Spleen (tissue), 11 donors: ENCODE measurements around the gene PEDS1. TPM values are rescaled to one million over a fixed set of nuclear protein-coding genes. Genes with fewer than 3 reads are reported as not detected.

ENCODE experiments used
- DNase-seq: peaks from one replicate; pipeline ENCODE4 v3.0.0-alpha.2; 2020
- H3K27ac ChIP-seq, 8 donors: fragments of 200-600 bp; sonication (generic) in 7 of 8; 1 replicate in 4 of 8; 2 replicates in 4 of 8; pipeline versions ENCODE4 v1.5.0 to v1.8.0; 2016 to 2021; ENCODE audit warnings: inconsistent platforms in 4 of 8, mild to moderate bottlenecking in 4 of 8, moderate library complexity in 1 of 8
- H3K27me3 ChIP-seq, 7 donors: fragments of 200-600 bp; sonication (generic) in 6 of 7; replicated peaks in 1 of 7; 1 replicate in 4 of 7; 2 replicates in 3 of 7; pipeline versions ENCODE4 v1.5.0 to v1.8.0; 2016 to 2021; ENCODE audit warnings: inconsistent platforms in 3 of 7, mild to moderate bottlenecking in 1 of 7
- H3K36me3 ChIP-seq, 6 donors: fragments of 200-600 bp; sonication (generic) in 5 of 6; 1 replicate in 4 of 6; 2 replicates in 2 of 6; pipeline versions ENCODE4 v1.5.0 to v1.8.0; 2016 to 2021; ENCODE audit warnings: inconsistent platforms in 2 of 6
- H3K4me1 ChIP-seq, 6 donors: fragments of 200-600 bp; sonication (generic) in 5 of 6; 1 replicate in 3 of 6; 2 replicates in 3 of 6; pipeline versions ENCODE4 v1.5.0 to v1.8.0; 2016 to 2021; ENCODE audit warnings: inconsistent platforms in 3 of 6
- H3K4me3 ChIP-seq, 8 donors: fragments of 200-600 bp; sonication (generic) in 7 of 8; 1 replicate in 4 of 8; 2 replicates in 4 of 8; pipeline versions ENCODE4 v1.5.0 to v1.8.0; 2016 to 2021; ENCODE audit warnings: inconsistent platforms in 4 of 8, mild to moderate bottlenecking in 4 of 8, moderate library complexity in 2 of 8
- H3K9me3 ChIP-seq, 8 donors: fragments of 200-600 bp; sonication (generic) in 7 of 8; 1 replicate in 4 of 8; 2 replicates in 4 of 8; pipeline versions ENCODE4 v1.5.0 to v1.8.0; 2016 to 2021; ENCODE audit warnings: inconsistent platforms in 4 of 8
- POLR2A ChIP-seq, 3 donors: fragments of 450-650 bp; IDR thresholded peaks; one replicate each; pipeline ENCODE4 v1.5.1; 2017; ENCODE audit warnings: antibody characterized with exemption in 3 of 3, mild to moderate bottlenecking in 1 of 3
- POLR2AphosphoS5 ChIP-seq, 3 donors: sonication (generic); formaldehyde crosslinking; IDR thresholded peaks; one replicate each; pipeline ENCODE4 v1.5.1; 2017; ENCODE audit warnings: antibody characterized with exemption in 3 of 3
- WGBS, 5 donors: extraction: QIAGEN DNeasy Blood & Tissue Kit in 3 of 5; methylation state at CpG; one replicate each; pipeline versions ENCODE4 v1.1.5 to v1.1.7; 2013 to 2018; 5-methylcytosine and 5-hydroxymethylcytosine counted together
- intact Hi-C: fragments of 100-400 bp; cut with DNase I; formaldehyde crosslinking; loops from one replicate; pipeline ENCODE4 v1.15.0; 2023; ENCODE audit warnings: low total_unique reads
- polyA plus RNA-seq, 3 donors: library from polyadenylated mRNA; stranded (reverse); fragments of 200-250 nt; gene quantifications; one replicate each; pipeline ENCODE4 v1.2.1, GENCODE V29; 2013
- total RNA-seq, 7 donors: library from RNA; depleted of rRNA in 3 of 7; stranded (reverse); fragments of >200 nt in 3 of 7; fragmentation: NEBNext Ultra II Directional in 4 of 7; extraction: Animal tissue kit (Norgen Biotek cat#: 25700) in 4 of 7; gene quantifications; one replicate each; pipeline versions ENCODE4 v1.1.0 to v1.2.1, GENCODE V29; 2016 to 2021
- TF ChIP-seq, protein P1 (sequence below), 11 experiments: fragments of 200-600 bp in 7 of 11; fragments of 450-650 bp in 4 of 11; sonication (generic) in 4 of 11; IDR thresholded peaks in 8 of 11; conservative IDR thresholded peaks in 3 of 11; 1 replicate in 7 of 11; 2 replicates in 4 of 11; pipeline versions ENCODE4 v1.4.0 to v1.8.0; 2016 to 2021; ENCODE audit warnings: antibody characterized with exemption in 11 of 11, inconsistent platforms in 4 of 11, mild to moderate bottlenecking in 1 of 11
- donor health status: healthy with polysubstance abuse.
- donor health status: DM: no; HTN: no; CAD: no; lungs with moderate emphysema.
- donor health status: DM: no; HTN: no; CAD: no.
- donor health status: Bipolar disorder and iron deficiency.
- donor health status: healthy.
- donor health status: DM: no; HTN: no; CAD: no.
- donor health status: DM: yes; HTN: yes; CAD: no.

PEDS1 gene
- total and polyA plus RNA-seq, 10 donors, result 9.6 to 24.8 (median 15.7) TPM

DNA sequence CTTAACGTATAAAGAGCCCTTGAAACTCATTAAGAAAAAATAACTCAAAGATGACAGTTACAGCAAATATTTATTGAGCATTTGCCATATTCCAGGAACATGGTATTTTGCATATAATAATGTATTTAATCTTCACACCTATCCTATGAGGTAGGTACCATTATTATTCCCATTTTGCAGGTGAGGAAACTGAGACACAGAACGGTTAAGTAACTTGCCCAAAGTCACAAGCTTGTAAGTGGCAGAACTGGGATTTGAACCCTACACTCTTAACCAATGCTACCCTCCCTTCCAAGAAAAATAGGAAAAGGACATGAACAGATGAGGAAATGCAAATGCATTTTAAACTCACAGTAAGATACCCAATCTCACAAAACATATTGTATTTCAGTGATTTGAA lies 35.3 kb downstream of the PEDS1 start:
- H3K9me3 ChIP-seq, result no peaks in the 10 kb centered on the region
- TF ChIP-seq POLR2AphosphoS5 (IDR thresholded peaks at IDR 0.05) (no peak), POLR2A (IDR thresholded peaks at IDR 0.05) (no peak)
- TF ChIP-seq, protein P1, sequence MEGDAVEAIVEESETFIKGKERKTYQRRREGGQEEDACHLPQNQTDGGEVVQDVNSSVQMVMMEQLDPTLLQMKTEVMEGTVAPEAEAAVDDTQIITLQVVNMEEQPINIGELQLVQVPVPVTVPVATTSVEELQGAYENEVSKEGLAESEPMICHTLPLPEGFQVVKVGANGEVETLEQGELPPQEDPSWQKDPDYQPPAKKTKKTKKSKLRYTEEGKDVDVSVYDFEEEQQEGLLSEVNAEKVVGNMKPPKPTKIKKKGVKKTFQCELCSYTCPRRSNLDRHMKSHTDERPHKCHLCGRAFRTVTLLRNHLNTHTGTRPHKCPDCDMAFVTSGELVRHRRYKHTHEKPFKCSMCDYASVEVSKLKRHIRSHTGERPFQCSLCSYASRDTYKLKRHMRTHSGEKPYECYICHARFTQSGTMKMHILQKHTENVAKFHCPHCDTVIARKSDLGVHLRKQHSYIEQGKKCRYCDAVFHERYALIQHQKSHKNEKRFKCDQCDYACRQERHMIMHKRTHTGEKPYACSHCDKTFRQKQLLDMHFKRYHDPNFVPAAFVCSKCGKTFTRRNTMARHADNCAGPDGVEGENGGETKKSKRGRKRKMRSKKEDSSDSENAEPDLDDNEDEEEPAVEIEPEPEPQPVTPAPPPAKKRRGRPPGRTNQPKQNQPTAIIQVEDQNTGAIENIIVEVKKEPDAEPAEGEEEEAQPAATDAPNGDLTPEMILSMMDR (IDR thresholded peaks at IDR 0.05 in 8 of 11, conservative IDR thresholded peaks at IDR 0.05 in 3 of 11), result no peak
- 70 to 84% (median 74%) methylated on average over 2 of the region's 2 CpGs for WGBS, 5 donors
- H3K4me1 ChIP-seq, result peaks cover 18 to 56% (median 35%) of the 10 kb centered on the region in 6 donors
- peaks cover 0 to 12% (median 0%) of the 10 kb centered on the region in 6 donors for H3K36me3 ChIP-seq
- H3K27me3 ChIP-seq, result no peaks in the 10 kb centered on the region
- H3K4me3 ChIP-seq, result no peak overlapping the region
- no peak overlapping the region for H3K27ac ChIP-seq
- intact Hi-C loops, result no loop called here
- no peak for DNase-seq

DNA sequence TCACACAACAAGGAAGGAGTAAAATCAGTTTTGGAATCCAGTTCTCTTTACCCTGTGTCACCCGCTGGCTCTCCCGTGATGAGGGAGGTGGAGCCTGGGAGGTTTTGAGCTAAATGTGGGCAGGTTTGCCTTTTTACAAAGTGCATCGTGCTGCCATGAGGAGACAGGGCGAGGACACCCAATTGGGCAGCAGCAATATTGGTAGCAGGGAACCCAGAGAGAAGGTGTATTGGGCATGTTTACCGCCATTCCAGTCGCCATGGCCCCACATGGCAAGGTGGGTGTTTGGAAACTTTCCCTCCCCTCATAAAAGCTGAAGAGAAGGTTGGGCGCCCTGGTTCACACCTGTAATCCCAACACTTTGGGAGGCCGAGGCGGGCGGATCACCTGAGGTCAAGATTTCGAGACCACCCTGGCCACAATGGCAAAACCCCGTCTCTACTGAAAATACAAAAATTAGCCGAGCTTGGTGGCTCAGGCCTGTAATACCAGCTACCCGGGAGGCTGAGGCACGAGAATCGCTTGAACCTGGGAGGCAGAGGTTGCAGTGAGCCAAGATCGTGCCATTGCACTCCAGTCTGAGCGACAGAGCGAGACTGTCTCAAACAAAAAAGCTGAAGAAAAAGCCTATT lies 37.0 kb downstream of the PEDS1 start:
- Histone ChIP-seq H3K9me3 (no peaks in the 10 kb centered on the region), H3K4me3 (peak overlapping the region in 6 of 8 donors; percentile 43 to 78 (median 51)), H3K36me3 (no peaks in the 10 kb centered on the region), H3K27ac (peak overlapping the region; percentile 58 to 92 (median 76)), H3K27me3 (no peaks in the 10 kb centered on the region), H3K4me1 (peaks cover 27 to 67% (median 44%) of the 10 kb centered on the region in 6 donors)
- 85 to 92% (median 89%) methylated on average over 19 of the region's 19 CpGs for WGBS, 5 donors
- TF ChIP-seq, protein P1 (IDR thresholded peaks at IDR 0.05 in 8 of 11, conservative IDR thresholded peaks at IDR 0.05 in 3 of 11), result no peak
- TF ChIP-seq POLR2AphosphoS5 (IDR thresholded peaks at IDR 0.05) (no peak), POLR2A (IDR thresholded peaks at IDR 0.05) (no peak)
- intact Hi-C loops, result no loop called here
- DNase-seq, result no peak

DNA sequence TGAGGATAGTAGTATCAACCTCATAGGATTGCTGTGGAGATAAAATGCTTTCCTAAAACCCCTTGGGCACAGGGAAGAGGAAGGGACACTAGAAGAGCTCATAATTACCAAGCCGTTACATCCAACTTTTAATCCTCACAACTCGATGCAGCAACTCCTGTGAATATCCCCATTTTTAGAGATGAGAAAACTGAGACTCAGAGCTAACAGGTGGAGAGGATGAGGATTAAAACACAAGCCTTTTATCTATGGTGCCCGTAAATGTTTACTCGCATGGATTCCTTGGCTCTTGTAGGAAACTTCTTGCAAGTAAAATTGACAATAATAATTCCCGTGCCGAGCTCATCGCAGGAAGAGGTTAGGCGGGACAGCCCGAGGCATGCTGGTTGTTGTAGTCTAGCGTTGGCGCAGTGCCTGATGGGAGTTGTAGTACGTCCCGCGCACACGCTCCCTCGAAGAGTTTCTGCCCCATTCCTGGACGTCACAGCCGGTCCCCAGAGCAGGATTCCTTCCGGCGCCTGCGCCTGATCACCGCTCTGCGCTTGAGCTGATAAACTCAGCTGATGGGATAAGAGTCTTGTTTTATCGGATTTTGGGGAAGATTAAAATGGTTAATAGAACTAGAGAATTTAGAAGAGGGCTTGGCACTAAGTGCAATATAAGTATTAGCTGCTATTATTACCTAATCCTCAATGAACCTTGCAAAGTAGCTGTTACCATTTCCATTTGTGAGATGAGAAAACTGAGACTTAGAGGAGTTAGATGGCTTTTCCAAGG lies 37.7 kb downstream of the PEDS1 start:
- peak overlapping the region; percentile 28 to 78 (median 48) for H3K4me3 ChIP-seq
- intact Hi-C loops, result no loop called here
- TF ChIP-seq, protein P1 (IDR thresholded peaks at IDR 0.05 in 8 of 11, conservative IDR thresholded peaks at IDR 0.05 in 3 of 11), result no peak
- TF ChIP-seq POLR2AphosphoS5 (IDR thresholded peaks at IDR 0.05) (peak; percentile 82 to 87 (median 87)), POLR2A (IDR thresholded peaks at IDR 0.05) (no peak)
- peak overlapping the region; percentile 58 to 92 (median 76) for H3K27ac ChIP-seq
- 0 to 1% (median 0%) methylated on average over 24 of the region's 24 CpGs for WGBS, 5 donors
- no peaks in the 10 kb centered on the region for H3K9me3 ChIP-seq
- H3K27me3 ChIP-seq, result no peaks in the 10 kb centered on the region
- DNase-seq, result peak; percentile 98
- H3K36me3 ChIP-seq, result no peaks in the 10 kb centered on the region
- H3K4me1 ChIP-seq, result peaks cover 34 to 67% (median 49%) of the 10 kb centered on the region in 6 donors

DNA sequence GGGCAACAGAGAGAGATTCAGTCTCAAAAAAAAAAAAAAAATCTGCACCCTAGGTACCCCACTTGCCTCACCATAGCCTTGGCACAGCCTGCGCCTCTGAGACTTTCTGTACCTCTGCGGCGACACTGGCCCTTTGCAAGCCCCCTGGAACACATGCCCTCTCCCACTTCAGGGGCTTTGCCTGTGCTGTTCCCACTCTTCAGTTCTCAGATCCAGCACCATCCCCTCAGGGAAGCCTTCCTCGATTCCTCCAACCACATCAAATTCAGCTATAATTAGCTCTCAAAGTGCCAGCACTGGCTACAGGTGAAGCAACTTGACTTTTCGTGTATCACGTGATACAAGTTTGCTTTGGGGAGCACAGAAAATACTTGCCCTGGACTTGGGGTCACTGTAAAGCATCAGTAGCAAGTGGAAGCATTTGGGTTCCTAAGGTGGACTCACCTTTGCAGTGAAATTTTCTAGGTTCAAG lies 38.4 kb downstream of the PEDS1 start:
- no peaks in the 10 kb centered on the region for H3K9me3 ChIP-seq
- peak overlapping the region; percentile 28 to 78 (median 48) for H3K4me3 ChIP-seq
- peaks cover 41 to 67% (median 55%) of the 10 kb centered on the region in 6 donors for H3K4me1 ChIP-seq
- H3K27me3 ChIP-seq, result no peaks in the 10 kb centered on the region
- no peaks in the 10 kb centered on the region for H3K36me3 ChIP-seq
- 65 to 80% (median 65%) methylated on average over 6 of the region's 6 CpGs for WGBS, 5 donors
- TF ChIP-seq POLR2A (IDR thresholded peaks at IDR 0.05), result no peak
- no peak for TF ChIP-seq POLR2AphosphoS5 (IDR thresholded peaks at IDR 0.05)
- TF ChIP-seq, protein P1 (IDR thresholded peaks at IDR 0.05 in 8 of 11, conservative IDR thresholded peaks at IDR 0.05 in 3 of 11), result no peak
- H3K27ac ChIP-seq, result peak overlapping the region in 7 of 8 donors; percentile 58 to 92 (median 77)
- intact Hi-C loops, result no loop called here
- no peak for DNase-seq
